Measurements from ENCODE around the gene NCDN.
"Not testable (repeated sequence)": the region's sequence is repeated elsewhere in the genome, so short reads cannot be mapped to it uniquely, and the experiment has no call there.

The NCDN gene

GRCh38 chr1:35577071-35577998, 19.7 kb downstream of the NCDN start:
- H3K4me3 ChIP-seq (ENCODE audit: low read depth, low read length), result peak overlapping the region; percentile 10
- no peak for DNase-seq (ENCODE audit: low read depth)
- in situ Hi-C loops (cut with HindIII; ENCODE audit: low sequenced_read_pairs), result no loop called here
- TF ChIP-seq CTCF (IDR thresholded peaks at IDR 0.05; ENCODE audit: low read depth, low read length, missing control alignments), result no peak

- no peak for TF ChIP-seq CTCF (IDR thresholded peaks at IDR 0.05; ENCODE audit: low read depth, low read length, missing control alignments)
- no peak overlapping the region for H3K4me3 ChIP-seq (ENCODE audit: low read depth, low read length)
- in situ Hi-C loops (cut with HindIII; ENCODE audit: low sequenced_read_pairs), result no loop called here
- no peak for DNase-seq (ENCODE audit: low read depth)
Measured at GRCh38 chr1:35580949-35581388, 23.4 kb downstream of the NCDN start.

- in situ Hi-C loops (cut with HindIII; ENCODE audit: low sequenced_read_pairs); DNase-seq (ENCODE audit: low read depth); H3K4me3 ChIP-seq (ENCODE audit: low read depth, low read length): not testable (repeated sequence)
Measured at GRCh38 chr1:35581621-35582020, 24.0 kb downstream of the NCDN start.

- DNase-seq (ENCODE audit: low read depth), result no peak
- in situ Hi-C loops (cut with HindIII; ENCODE audit: low sequenced_read_pairs), result no loop called here
- no peak overlapping the region for H3K4me3 ChIP-seq (ENCODE audit: low read depth, low read length)
- no peak for TF ChIP-seq CTCF (IDR thresholded peaks at IDR 0.05; ENCODE audit: low read depth, low read length, missing control alignments)
Measured at GRCh38 chr1:35585281-35585680, 27.7 kb downstream of the NCDN start.

GRCh38 chr1:35585805-35586204, 28.2 kb downstream of the NCDN start:
- in situ Hi-C loops (cut with HindIII; ENCODE audit: low sequenced_read_pairs); H3K4me3 ChIP-seq (ENCODE audit: low read depth, low read length); DNase-seq (ENCODE audit: low read depth): not testable (repeated sequence)

- DNase-seq (ENCODE audit: low read depth), result no peak
- TF ChIP-seq CTCF (IDR thresholded peaks at IDR 0.05; ENCODE audit: low read depth, low read length, missing control alignments), result no peak
- in situ Hi-C loops (cut with HindIII; ENCODE audit: low sequenced_read_pairs), result no loop called here
- H3K4me3 ChIP-seq (ENCODE audit: low read depth, low read length), result no peak overlapping the region
Measured at GRCh38 chr1:35586808-35587207, 29.2 kb downstream of the NCDN start.

GRCh38 chr1:35587736-35588135, 30.1 kb downstream of the NCDN start:
- in situ Hi-C loops (cut with HindIII; ENCODE audit: low sequenced_read_pairs), result no loop called here
- H3K4me3 ChIP-seq (ENCODE audit: low read depth, low read length), result no peak overlapping the region
- no peak for DNase-seq (ENCODE audit: low read depth)
- TF ChIP-seq CTCF (IDR thresholded peaks at IDR 0.05; ENCODE audit: low read depth, low read length, missing control alignments), result no peak

Data from astrocyte of the cerebellum (primary cell).